WERI-Rb-1 (cell line): ENCODE data around the gene GPR34.

Experiments used
- DNase-seq: peaks from one replicate; pipeline ENCODE4 v3.0.0-alpha.2; 2020
- H3K27ac ChIP-seq: fragments of 250-450 bp; sonication (Bioruptor Pico); 2 replicates; pipeline ENCODE4 v1.5.1; 2020; ENCODE audit warnings: mild to moderate bottlenecking, moderate library complexity
- H3K27me3 ChIP-seq: fragments of 250-450 bp; sonication (Bioruptor Pico); 2 replicates; pipeline ENCODE4 v1.5.1; 2021; ENCODE audit warnings: mild to moderate bottlenecking, low read depth, moderate library complexity; ENCODE audit not compliant: insufficient read depth, severe bottlenecking
- H3K36me3 ChIP-seq: fragments of 250-450 bp; sonication (Bioruptor Pico); 2 replicates; pipeline ENCODE4 v1.5.1; 2020; ENCODE audit warnings: mild to moderate bottlenecking, moderate library complexity
- H3K4me3 ChIP-seq: 2 replicates; pipeline ENCODE4 v1.5.1; 2011; ENCODE audit warnings: low read depth, mild to moderate bottlenecking, control low read depth, low read length
- H3K9me3 ChIP-seq: fragments of 250-450 bp; sonication (Bioruptor Pico); 2 replicates; pipeline ENCODE4 v1.5.1; 2021; ENCODE audit warnings: mild to moderate bottlenecking, moderate library complexity; ENCODE audit not compliant: severe bottlenecking
- CTCF ChIP-seq: IDR thresholded peaks from 2 replicates; pipeline ENCODE4 v1.5.1; 2011; ENCODE audit warnings: low read depth, mild to moderate bottlenecking, control low read depth, inconsistent platforms, low read length

Gene GPR34

DNA sequence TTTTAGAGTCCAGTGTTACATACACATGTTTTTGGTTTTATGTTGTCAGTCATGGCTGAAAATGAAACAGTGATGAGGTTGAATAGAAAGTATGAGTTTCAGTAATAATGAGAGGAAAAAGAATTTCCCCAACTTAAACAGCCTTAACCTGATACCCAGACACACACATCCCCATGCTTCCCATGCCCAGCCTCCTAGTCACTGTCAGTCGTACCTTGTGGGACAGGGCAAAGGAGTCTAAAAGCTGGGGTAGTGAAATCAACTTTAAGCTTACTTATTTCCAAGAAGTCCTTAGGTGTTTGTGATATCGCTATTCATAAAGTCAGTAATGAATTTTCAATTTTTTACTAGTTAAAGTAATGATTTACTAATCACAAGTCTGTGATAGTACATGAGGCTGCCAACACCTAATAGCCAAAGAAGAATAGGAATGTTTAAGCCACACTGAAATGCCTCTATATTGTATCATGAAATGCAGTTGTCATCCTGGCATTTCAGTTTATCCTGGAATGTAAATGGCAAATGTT is 24.3 kb upstream of the GPR34 start:
- Histone ChIP-seq H3K27me3 (peaks cover 4% of the 10 kb centered on the region), H3K9me3 (no peaks in the 10 kb centered on the region), H3K4me3 (no peak overlapping the region), H3K36me3 (no peaks in the 10 kb centered on the region; the same call in 1 of the 2 replicates), H3K27ac (no peak overlapping the region)
- no peak for TF ChIP-seq CTCF
- DNase-seq, result no peak

- Histone ChIP-seq H3K4me3 (no peak overlapping the region), H3K36me3 (no peaks in the 10 kb centered on the region; the same call in 1 of the 2 replicates), H3K9me3 (no peaks in the 10 kb centered on the region), H3K27ac (no peak overlapping the region), H3K27me3 (peaks cover 4% of the 10 kb centered on the region)
- TF ChIP-seq CTCF, result no peak
- no peak for DNase-seq
Measured at GRCh38 chrX:41664908-41665307, 23.9 kb upstream of the GPR34 start.

- TF ChIP-seq CTCF, result no peak
- Histone ChIP-seq H3K4me3 (no peak overlapping the region), H3K36me3 (no peaks in the 10 kb centered on the region; the same call in 1 of the 2 replicates), H3K27me3 (peaks cover 4% of the 10 kb centered on the region), H3K9me3 (no peaks in the 10 kb centered on the region), H3K27ac (no peak overlapping the region)
- no peak for DNase-seq
Measured at GRCh38 chrX:41665686-41666085, 23.1 kb upstream of the GPR34 start.

DNA sequence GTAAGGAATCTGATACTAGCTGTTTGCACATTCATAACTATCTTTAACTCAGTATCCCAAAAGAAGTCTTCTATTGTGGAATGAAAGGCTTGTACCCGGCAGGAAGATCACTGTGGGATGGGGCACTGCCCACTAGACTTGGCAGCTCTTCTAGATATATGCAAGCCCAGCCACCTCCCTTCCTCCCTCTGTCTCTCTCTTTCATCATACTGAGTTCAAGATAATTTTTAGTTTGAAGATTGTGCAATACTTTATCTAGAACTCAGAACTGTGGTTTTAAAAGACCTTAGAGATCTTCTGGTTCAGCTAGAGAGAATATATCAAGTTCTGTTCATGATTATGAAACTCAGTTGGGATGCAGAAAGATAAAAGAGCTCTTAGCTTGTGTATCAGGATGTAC is 22.5 kb upstream of the GPR34 start:
- Histone ChIP-seq H3K9me3 (no peaks in the 10 kb centered on the region), H3K27ac (no peak overlapping the region)
- DNase-seq, result no peak

DNA sequence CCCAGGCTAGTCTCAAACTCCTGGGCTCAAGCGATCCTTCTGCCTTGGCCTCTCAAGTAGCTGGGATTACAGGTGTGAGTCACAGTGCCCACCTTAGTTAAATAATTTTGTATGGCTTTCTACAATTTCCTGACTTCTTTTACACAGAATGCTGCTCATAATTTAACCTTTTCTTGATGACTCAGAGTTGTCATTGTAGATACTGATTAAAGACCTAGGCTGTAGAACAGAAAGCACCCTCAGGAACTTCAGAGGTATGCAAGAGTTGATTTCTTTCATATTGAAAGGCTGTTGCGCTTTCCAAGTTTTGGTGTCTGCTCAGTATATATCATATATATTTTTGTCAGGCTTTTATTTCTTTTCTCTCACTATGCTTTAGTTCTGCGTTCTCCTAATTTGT is 21.1 kb upstream of the GPR34 start:
- Histone ChIP-seq H3K27ac (no peak overlapping the region), H3K36me3 (no peaks in the 10 kb centered on the region), H3K9me3 (no peaks in the 10 kb centered on the region), H3K4me3 (no peak overlapping the region), H3K27me3 (no peaks in the 10 kb centered on the region)
- DNase-seq, result no peak
- TF ChIP-seq CTCF, result no peak

More for the DNA sequence above, 22.5 kb upstream of the GPR34 start:
- H3K4me3 ChIP-seq, result no peak overlapping the region
- H3K36me3 ChIP-seq, result no peaks in the 10 kb centered on the region; the same call in 1 of the 2 replicates
- no peak for TF ChIP-seq CTCF
- peaks cover 1% of the 10 kb centered on the region for H3K27me3 ChIP-seq

DNA sequence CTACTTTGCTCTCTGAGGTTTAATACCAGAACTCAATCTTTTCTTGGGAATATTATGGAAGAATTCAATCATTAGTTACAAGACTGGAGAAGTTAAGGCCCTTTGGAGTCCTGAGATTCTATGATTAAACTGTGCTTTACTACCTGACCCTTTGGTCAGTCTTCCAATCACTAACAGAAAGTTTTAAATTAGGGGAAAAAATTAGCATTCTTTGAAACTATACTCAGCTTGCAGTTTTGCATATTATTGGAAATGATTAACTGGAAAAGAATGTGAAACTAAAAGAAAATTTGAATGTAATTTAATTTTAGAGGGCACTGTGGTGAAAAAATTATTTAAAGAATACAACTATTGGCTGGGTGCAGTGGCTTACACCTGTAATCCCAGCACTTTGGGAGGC is 18.7 kb upstream of the GPR34 start:
- Histone ChIP-seq H3K4me3 (no peak overlapping the region), H3K27me3 (no peaks in the 10 kb centered on the region), H3K27ac (no peak overlapping the region), H3K9me3 (no peaks in the 10 kb centered on the region), H3K36me3 (no peaks in the 10 kb centered on the region)
- no peak for TF ChIP-seq CTCF
- DNase-seq, result no peak
